Right forelimb (tissue), 1 donor: ENCODE measurements around the gene UMPS.
"Not testable (repeated sequence)": the region's sequence is repeated elsewhere in the genome, so short reads cannot be mapped to it uniquely, and the experiment has no call there.

Source experiments
- DNase-seq: peaks from one replicate; pipeline ENCODE4 v3.0.0-alpha.2; 2018

The UMPS gene

DNA sequence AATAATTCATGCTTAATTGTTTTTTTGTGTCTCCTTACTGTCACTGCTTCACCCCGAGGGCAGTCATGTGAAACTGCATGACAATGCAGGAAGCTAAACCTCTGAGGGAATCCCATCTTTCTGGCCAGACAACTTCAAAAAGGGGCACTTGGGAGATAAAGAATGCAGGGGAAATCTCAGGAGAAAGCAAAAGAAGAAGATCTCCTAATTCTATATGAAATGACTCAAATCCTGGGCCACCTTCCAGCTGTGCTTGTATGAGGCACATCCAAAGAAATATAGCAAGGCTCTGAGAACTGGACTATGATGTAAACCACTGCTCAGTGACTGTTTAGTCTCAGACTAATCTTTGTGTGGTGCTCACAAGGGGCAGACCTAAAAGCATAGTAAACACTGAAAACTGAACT is 22.6 kb upstream of the UMPS start:
- no peak for DNase-seq

DNA sequence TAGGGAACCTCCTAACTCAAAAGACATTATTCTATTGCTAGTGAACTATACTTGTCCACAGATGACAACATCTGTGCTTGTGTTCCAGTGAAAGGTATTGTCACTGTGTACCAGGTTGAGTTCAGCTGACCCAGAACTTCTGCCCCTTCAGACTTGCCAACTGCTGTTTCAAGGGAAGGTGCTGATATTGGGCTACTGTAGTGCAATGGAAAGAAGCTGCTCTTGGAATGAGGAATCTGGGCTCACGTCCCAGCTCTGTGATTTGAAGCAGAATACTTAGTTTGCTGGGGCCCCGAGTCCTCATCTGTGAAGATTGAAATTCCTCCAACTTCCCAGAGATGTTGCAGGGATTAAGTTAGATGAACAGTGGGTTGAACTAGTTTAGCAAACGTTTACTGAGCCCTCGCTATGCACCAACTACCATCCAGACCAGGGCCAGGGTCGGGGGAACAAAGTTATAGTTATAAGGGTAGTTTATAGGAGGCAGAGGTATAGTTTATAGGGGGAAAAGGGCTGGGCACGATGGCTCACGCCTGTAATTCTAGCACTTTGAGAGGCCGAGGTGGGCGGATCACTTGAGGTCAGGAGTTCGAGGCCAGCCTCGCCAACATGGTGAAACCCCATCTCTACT is 15.9 kb upstream of the UMPS start:
- no peak for DNase-seq

DNA sequence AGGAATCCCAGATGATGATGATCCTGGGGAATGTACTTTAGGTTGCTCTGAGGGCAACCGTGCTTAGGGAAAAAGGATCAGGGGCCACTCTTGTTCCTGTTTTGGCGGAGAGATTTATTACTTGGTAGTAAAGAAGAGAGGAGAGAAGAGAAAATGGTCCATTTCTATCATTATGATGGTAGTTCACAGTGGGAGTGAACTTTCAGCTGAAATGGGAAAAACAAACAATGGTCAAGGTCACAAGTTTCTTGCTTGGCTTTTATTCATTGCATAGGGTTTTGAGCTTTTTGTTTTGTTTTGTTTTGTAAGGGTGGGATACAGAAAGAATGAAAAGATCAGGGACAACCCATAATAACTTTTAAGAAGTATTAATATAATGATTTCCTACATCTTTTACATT is 7.7 kb upstream of the UMPS start:
- no peak for DNase-seq

DNA sequence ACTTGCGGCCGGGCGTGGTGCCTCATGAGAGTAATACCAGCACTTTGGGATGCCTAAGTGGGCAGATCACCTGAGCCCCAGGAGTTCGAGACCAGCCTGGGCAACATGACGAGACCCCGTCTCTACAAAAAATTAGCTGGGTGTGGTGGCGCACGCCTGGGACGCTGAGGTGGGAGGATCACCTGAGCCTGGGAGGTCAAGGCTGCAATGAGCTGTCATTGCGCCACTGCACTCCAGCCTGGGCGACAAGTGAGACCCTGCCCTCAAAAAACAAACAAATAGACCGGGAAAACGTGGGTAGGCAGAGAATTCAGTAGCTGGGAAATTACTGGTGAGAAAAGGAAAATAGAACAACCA is 667 bp downstream of the UMPS start:
- no peak for DNase-seq

DNA sequence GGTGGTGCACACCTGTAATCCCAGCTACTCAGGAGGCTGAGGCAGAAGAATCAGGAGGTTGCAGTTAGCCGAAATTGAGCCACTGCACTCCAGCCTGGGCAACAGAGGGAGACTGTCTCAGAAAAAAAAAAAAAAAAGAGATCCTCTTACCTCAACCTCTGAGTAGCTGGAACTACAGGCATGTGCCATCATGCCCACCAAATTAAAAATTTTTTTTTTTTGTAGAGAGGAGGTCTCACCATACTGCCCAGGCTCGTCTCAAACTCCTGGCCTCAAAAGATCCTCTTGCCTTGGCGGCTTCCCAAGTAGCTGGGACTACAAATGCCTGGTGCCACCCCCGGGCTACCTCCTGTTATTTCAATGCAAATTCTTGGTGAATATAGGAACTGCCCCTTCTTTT is 1.5 kb downstream of the UMPS start:
- no peak for DNase-seq

DNA sequence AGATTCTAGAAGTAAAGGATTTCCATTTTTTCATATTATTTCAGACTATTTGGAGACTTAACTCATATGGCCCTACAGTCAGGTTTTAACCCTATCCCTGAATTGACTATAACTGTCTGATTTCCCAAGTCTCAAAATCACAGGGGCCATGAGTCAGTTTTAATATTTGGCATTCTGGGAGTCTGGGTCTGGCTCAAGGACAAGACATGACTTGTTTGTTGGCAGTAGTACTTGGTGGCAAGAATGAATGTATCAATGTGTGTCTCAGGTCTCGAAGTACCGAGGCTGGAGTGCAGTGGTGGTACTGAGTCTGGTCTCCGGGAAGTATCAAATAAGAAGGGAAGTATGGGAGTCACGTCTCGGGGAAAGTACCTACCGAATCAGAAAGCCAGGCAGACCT is 10.8 kb downstream of the UMPS start:
- DNase-seq, result no peak

DNA sequence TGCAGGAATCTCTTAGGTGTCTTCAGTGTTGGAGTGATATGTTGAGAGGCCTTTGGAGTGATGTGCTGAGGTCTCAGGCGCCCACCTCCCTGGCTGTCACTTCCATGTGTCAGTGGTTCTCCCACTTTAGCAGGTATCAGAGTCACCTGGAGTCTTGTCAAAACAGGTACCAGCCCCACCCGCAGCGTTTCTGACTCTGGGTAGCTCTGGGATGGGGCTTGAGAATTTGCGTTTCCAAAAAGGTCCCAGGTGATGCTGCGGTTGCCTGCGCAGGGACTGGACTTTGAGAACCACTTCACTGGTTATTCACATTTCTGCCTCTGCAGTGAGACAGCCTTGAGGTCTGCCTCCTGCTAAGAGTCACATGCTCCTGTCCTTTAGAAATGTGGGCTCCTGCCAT is 15.5 kb downstream of the UMPS start:
- no peak for DNase-seq

DNA sequence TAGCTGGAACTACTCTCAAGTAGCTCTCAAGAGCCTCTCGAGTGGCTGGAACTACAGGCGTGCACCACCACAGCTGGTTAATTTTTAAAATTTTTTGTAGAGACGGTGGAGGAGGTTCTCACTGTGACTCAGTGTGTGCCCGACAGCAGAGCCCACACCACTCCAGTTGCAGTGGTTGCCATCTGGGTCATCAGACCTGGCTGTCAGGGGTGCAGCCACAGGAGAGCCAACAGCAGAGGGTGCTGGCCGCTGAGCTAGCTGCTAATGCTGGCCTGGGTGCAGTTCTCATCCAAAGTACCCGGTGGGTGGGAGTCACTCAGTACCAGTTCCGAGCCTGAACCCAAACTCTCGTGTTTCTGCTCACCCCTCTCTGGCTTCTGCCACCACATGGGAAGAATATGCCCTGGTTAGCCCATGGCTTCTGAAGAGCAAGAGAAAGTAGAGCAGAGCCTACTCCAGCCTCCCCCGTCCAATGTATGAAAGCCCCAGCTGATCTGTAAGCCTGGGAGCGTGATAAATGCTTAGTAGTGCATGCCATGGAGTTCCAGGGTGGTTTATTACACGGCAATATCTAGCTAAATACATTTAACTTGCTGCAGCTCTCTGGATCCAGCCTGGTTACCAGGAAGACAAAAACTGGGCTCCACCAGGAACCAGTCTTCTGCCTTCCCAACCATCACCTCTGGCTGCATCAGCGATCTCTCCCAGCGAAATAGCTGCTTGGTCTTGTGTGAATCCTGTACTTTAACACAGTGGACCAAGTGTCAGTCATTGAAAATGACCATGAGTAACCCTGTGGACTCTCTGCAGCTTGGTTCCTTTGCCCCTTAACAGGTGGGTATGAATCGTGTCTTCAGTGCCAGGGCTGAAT is 17.1 kb downstream of the UMPS start:
- no peak for DNase-seq

DNA sequence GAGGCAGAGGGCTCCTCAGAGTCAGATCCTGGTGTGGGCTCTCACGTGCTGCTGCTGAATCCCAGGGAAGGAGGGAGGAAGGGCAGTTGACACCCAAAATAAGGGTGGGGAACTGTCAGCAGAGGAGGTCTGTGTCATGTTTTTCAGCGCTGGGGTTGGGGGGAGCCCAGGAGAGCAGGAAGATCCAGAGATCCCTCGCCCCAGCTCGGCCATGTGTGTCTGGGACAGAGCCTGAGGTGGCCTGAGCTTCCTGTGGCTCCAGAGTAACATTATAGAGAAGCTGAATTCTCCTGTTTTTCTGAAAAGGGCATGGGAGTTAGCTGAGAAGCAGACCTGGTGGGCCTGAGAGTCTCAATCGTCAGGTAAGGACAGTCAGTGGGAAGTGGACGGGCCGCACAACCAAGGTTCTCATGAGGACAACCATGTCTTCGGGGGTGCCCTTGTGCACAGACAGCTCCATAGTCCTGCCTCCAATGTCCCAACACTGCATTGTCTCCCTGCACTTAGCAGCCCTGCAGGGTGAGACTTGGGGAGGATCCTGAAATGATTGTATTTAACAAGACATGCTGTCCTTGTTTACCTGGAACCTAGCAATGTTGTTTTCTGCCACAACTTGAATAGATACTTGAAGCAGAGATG is 18.4 kb downstream of the UMPS start:
- DNase-seq, result no peak

DNA sequence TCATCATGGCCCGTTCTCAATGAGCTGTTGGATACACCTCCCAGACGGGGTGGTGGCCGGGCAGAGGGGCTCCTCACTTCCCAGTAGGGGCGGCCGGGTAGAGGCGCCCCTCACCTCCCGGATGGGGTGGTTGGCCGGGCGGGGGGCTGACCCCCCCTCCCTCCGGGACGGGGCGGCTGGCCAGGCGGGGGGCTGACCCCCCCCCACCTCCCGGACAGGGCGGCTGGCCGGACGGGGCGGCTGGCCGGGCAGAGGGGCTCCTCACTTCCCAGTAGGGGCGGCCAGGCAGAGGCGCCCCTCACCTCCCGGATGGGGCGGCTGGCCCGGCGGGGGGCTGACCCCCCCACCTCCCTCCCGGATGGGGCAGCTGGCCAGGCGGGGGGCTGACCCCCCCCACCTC is 19.6 kb downstream of the UMPS start:
- DNase-seq, result not testable (repeated sequence)

DNA sequence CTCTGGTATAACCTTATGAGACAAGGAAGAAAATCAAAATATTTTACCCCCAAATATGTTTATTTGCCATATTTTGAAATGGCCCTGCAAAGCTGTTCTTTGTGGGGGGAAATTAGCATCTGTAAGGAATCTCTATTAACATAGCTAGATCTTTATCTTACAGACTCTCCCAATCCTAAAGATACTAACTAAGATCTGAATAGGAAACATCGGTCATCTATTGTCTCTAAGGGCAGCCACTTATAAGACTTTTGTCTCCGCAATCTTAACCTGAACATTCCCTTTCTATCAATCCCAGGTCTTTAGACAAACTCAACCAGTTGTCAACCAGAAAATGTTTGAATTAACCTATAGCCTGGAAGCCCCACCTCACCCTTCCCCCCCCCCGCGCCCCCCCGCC is 21.2 kb downstream of the UMPS start:
- no peak for DNase-seq

DNA sequence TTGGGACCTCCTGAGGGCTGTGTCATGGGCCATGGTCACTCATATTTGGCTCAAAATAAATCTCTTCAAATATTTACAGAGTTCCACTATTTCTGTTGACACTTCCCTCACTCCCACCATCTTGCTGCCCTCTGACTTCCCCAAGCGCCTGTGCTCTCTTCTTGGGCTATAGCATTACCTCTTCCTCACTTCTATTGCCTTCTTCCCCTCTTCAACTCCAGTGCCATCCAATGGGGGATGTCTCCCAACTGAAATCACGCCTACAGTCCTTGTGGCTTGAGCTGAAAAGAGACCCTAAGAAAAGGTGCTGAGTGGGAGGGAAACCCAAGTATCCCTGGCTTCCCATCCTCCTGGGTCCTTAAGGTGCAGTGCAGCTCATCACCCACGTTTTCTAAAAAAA is 21.8 kb downstream of the UMPS start:
- DNase-seq, result no peak

DNA sequence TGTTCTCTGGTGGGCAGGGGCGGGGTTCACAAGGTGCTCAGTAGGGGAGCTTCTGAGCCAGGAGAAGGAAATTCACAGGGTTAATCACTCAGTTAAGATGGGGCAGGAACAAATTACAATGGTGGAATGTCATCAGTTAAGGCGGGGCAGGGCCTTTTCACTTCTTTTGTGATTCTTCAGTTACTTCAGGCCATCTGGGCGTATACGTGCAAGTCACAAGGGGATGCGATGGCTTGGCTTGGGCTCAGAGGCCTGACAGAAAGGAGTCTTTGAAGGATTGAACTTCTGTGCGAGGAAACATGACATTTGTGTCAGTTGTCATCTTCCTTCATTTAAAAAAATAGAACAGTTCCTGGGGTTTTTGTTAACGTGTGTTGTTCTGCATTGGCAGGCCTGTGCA is 27.7 kb downstream of the UMPS start:
- DNase-seq, result not testable (repeated sequence)

DNA sequence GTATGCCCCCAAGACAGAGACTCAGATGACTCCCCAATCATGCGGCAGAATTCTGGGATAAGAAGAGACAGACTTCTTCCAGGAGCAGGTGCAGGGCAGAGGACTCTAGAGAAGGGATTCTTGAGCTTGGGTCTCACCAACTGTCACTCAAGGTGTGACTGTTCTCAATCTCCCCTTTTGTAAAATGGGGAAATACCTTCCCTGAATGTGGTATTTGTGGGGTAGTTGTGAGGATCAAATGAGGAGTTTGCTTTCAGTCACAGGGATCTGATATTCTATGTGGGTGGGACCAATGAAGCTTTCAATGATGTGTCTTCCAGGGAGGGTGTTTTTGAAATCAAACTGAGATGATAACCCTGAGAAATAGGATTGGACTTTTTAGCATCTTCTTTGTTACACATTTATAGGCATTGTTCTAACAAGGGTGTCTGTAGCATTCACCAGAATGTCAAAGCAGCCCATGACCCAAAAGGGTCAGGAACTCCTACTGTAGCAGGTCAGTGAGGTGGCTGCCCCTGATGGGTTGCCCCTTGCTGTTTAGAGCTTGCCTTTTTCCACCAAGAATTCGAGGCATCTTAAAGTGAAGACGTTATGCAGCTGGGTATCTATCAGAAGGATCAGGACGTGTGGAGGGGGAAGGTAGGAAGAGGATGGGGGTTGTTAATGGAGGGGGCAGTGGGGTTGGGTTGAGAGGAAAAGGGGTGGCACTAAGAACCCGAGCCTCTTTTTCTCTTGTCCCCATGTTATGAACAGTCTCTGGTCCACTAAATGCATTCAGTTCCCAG is 28.8 kb downstream of the UMPS start:
- DNase-seq, result no peak

DNA sequence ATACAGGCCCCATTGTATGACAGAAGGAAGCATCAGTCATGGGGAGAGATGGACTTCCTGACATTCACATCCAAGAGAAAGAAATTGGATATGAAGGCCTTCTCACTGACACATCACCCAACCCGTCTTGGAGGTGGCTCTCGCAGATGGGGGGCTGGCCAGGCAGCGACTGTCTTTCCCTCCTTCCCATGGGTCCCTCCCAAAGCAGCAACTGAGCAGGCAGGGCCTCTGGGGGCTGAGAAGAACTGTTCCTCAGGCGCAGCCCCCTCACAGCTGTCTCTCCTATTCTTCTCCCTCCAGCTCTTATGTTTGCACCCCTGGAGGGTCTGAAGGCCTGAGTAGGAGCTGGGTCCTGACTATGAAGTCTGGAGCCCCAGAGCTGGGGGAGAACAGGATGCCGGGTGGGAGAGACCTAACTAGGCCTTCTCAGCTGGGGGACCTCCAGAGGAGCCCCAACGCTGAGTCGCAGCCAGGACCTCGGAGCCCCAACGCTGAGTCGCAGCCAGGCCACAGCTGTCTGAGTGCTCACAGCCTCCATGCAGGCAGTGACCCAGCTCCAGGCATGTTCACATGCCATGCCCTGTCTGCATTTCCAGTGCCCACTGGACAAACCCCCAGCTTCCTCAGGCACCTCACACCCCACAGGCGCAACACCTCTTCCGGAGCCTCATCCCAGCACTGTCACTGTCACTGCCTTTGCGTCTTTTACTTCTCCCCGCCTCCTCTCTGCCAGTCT is 29.6 kb downstream of the UMPS start:
- DNase-seq, result no peak

DNA sequence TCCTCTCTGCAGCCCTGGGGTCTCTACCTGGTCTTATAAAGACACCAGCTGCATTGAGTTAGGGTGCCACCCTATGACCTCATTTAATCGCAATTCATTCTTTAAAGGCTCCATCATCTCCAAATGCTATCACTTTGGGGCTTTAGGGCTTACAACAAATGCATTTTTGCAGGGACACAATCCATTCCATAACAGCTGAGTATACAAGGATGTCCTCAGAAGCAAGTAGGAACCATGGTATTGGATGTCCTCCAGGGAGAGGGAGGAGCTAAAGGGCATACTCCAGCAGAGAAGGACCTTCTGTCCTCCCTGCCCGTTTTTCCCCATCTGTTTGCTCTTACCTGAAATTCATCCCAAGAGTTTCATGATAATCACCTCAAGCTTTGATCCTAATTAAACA is 30.3 kb downstream of the UMPS start:
- no peak for DNase-seq

DNA sequence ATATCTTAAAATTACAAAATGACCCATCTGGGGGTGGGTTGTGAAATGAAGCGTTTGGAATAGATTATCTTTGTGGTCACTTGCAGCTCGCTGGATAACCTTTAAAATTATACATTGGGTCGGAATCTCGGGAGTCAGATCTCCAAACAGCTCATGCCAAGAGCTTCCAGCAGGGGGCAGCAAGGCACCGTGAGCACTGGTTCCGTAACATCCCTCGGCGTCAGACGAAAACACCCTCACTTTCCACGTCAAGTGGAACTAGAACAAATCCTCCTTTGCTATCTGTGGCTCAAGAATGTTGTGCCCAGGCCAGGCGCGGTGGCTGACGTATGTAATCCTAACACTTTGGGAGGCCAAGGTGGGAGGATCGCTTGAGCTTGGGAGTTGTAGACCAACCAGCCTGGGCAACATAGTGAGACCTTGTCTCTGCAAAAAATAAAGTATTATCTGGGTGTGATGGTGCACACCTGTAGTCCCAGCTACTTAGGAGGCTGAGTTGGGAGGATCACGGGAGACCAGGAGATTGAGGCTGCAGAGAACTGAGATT is 31.1 kb downstream of the UMPS start:
- DNase-seq, result peak; percentile 88

DNA sequence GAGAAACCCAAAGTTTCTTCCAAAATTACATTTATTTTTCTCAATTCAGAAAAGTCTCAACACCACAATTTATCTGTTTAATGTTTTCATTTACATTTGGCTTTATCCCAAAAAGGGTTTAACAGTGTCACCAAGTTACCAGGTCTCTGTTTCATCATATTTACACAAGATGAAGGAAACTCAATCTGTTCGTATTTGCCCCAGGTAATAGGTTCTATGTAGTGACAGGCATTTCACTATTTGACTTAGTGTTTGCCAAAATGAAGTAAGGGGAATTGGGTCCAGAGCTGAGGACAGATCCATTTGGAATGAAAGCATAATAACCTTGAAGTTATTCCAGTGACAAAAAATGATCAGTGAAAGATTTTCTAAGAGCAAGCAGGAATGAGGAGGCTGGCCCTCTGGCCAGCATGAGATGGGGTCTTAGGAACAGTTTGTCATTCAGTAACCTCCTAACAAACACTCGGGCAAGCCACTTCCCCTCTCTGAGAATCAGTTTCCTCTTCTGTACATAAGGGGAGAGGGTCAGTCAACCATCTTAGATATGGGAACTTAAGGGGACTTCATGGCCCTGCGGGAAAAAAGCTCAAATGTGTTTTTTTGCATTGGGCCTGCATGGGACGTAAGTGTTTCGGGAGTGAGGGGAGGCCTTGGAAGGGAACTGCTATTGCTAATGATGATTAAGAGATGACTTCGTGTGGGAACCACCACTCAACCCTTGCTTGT is 31.8 kb downstream of the UMPS start:
- no peak for DNase-seq

DNA sequence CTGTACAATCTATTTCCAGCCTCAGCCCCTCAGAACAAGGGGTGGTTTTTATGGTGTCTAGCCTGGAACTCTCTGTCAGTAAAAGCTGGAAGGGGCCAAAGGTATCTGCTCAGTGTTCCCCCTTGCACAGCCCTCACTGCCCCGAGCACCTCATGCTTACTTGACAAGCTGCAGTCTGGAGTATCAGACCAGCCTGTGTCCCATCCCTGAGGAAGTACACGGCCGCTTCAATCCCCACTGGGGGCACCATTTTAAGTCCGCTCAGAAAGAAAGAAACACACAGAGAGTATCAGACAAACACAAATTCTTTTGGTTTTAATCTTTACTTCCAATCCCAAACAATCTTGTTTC is 32.4 kb downstream of the UMPS start:
- DNase-seq, result no peak

DNA sequence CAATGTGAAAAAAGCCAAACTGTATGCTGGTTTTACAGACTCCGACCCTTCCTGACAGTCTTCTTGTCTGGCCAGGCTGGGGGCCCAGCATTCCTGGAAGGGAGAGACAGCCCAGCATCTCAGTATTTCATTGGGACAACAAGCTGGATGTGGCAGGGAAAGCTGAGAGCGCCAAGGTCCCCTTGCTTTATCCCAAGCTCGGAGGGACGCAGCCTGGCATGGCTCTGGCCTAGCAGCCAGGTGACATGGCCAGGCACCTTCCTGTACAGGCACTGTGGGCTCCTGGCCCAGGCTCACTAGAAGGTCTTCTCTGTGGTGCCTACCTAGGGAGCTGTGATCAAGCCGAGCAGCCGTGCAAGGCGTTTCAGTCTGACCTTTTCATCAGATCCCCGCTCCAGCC is 33.0 kb downstream of the UMPS start:
- no peak for DNase-seq

DNA sequence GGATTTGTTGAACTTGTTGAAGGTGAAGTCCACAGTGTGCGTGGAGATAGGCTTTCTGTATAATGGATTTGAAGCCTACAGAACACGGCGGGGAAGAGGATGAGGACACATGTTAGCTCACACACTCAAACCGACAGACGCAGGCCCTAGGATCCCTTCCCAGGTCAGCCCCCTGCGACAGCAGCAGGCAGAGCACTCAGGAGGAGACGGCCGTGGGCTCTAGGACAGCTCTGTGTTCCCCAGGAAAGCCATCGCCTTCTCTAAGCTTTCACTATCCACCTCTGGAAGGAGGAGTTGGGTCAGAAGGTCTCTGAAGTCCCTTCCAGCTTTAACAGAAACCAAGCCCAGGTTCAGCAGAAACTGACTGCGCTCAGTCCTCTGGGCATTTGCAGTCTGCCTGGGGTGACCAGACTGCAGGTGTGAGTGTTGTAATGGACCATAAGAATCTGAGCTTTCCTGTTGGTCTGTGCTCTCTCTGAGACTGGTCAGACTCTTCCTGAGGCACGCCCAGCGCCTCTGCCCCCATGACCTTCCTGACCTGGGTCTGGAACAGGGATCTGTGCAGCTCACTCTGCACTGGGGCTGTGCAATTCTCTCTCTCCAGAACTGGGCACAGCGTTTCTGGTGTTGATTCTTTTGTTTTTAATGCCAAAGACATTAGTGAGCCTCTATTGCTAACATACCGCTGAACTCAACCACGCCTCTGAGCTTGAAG is 33.5 kb downstream of the UMPS start:
- DNase-seq, result no peak
